Measurements from ENCODE around the gene SEMA3D.

- no peak for TF ChIP-seq HNF4G (IDR thresholded peaks at IDR 0.05; ENCODE audit: borderline replicate concordance, low read depth, low read length)
- TF ChIP-seq HNF4G (CRISPR knock-in tag; IDR thresholded peaks at IDR 0.05; ENCODE audit: borderline replicate concordance, low read depth) = no peak
- no peak for TF ChIP-seq JUND (CRISPR knock-in tag; IDR thresholded peaks at IDR 0.05)
- no peak for TF ChIP-seq ZNF792 (CRISPR knock-in tag; IDR thresholded peaks at IDR 0.05)
- TF ChIP-seq BHLHE40 (IDR thresholded peaks at IDR 0.05; ENCODE audit: low read length) = no peak
- no peak for TF ChIP-seq AFF4 (CRISPR knock-in tag; IDR thresholded peaks at IDR 0.05)
- no peak for TF ChIP-seq TCF7L2 (IDR thresholded peaks at IDR 0.05; ENCODE audit: low read depth, low read length)
- no peak for TF ChIP-seq MAX (IDR thresholded peaks at IDR 0.05)
- TF ChIP-seq EP300 (IDR thresholded peaks at IDR 0.05; ENCODE audit: low read depth in 2 of 2, low read length in 2 of 2) = no peak
- TF ChIP-seq EP300 (CRISPR knock-in tag; IDR thresholded peaks at IDR 0.05; ENCODE audit: borderline replicate concordance) = no peak
- TF ChIP-seq TARDBP (CRISPR knock-in tag; IDR thresholded peaks at IDR 0.05) = no peak
Measured at GRCh38 chr7:85023916-85024315, 162.9 kb downstream of the SEMA3D start.
